GM23338 (cell line): ENCODE data around the gene SH2D3C. TPM values are rescaled to one million over a fixed set of nuclear protein-coding genes. Genes with fewer than 3 reads are reported as not detected.

ENCODE experiments used
- ATAC-seq: fragments of 200-7000 bp; cut with Tn5 transposase; 3 replicates; pipeline ENCODE4 v1.9.1; 2020
- DNase-seq: peaks from one replicate; pipeline ENCODE4 v3.0.0-alpha.2; 2015; ENCODE audit warnings: low spot score
- H2AFZ ChIP-seq: fragments of 200-600 bp; sonication (generic); 2 replicates; pipeline ENCODE4 v1.8.0; 2016; ENCODE audit warnings: antibody characterized with exemption, mild to moderate bottlenecking, moderate library complexity
- H3F3A ChIP-seq: fragments of 200-600 bp; sonication (generic); replicated peaks from 2 replicates; pipeline ENCODE4 v1.8.0; 2017; ENCODE audit warnings: antibody characterized with exemption, mixed run types, low read depth
- H3K27ac ChIP-seq: fragments of 200-600 bp; sonication (generic); 2 replicates; pipeline ENCODE4 v1.6.1; 2016; ENCODE audit warnings: low read depth
- H3K27me3 ChIP-seq: fragments of 200-600 bp; sonication (generic); 2 replicates; pipeline ENCODE4 v1.8.0; 2016; ENCODE audit warnings: mild to moderate bottlenecking, mixed run types, moderate library complexity; ENCODE audit not compliant: insufficient read depth
- H3K36me3 ChIP-seq: fragments of 200-600 bp; sonication (generic); 2 replicates; pipeline ENCODE4 v1.8.0; 2016; ENCODE audit warnings: mild to moderate bottlenecking; ENCODE audit not compliant: insufficient read depth
- H3K4me1 ChIP-seq: fragments of 200-600 bp; sonication (generic); 2 replicates; pipeline ENCODE4 v1.8.0; 2016; ENCODE audit warnings: mild to moderate bottlenecking, moderate library complexity; ENCODE audit not compliant: insufficient read depth
- H3K4me2 ChIP-seq: fragments of 200-600 bp; sonication (generic); 2 replicates; pipeline ENCODE4 v1.7.1; 2017; ENCODE audit warnings: mixed run types
- H3K4me3 ChIP-seq: fragments of 200-600 bp; sonication (generic); 2 replicates; pipeline ENCODE4 v1.6.1; 2016; ENCODE audit warnings: mixed run types
- H3K79me2 ChIP-seq: fragments of 200-600 bp; sonication (generic); replicated peaks from 2 replicates; pipeline ENCODE4 v1.8.0; 2017; ENCODE audit warnings: mild to moderate bottlenecking; ENCODE audit not compliant: insufficient read depth
- H3K9me2 ChIP-seq: fragments of 200-600 bp; sonication (generic); 2 replicates; pipeline ENCODE4 v1.8.0; 2017; ENCODE audit not compliant: insufficient read depth
- H4K20me1 ChIP-seq: fragments of 200-600 bp; sonication (generic); replicated peaks from 2 replicates; pipeline ENCODE4 v1.8.0; 2017; ENCODE audit warnings: mild to moderate bottlenecking; ENCODE audit not compliant: insufficient read depth
- H3K27ac Mint-ChIP-seq: 2 replicates; pipeline ENCODE4 v1.8.0; 2020; ENCODE audit warnings: inconsistent platforms, mild to moderate bottlenecking, moderate library complexity, mixed read lengths
- H3K27me3 Mint-ChIP-seq: 3 replicates; pipeline ENCODE4 v1.8.0; 2022; ENCODE audit warnings: low read depth, mild to moderate bottlenecking, moderate library complexity, mixed read lengths, inconsistent platforms; ENCODE audit not compliant: insufficient read depth, poor library complexity
- H3K36me3 Mint-ChIP-seq: 3 replicates; pipeline ENCODE4 v1.8.0; 2021; ENCODE audit warnings: low read depth, mild to moderate bottlenecking, inconsistent platforms, moderate library complexity, mixed read lengths
- H3K4me1 Mint-ChIP-seq: 3 replicates; pipeline ENCODE4 v1.8.0; 2020; ENCODE audit warnings: mild to moderate bottlenecking, inconsistent platforms, mixed read lengths
- H3K4me3 Mint-ChIP-seq: 3 replicates; pipeline ENCODE4 v1.8.0; 2021; ENCODE audit warnings: moderate library complexity, mild to moderate bottlenecking, inconsistent platforms, mixed read lengths
- H3K9me3 Mint-ChIP-seq: 3 replicates; pipeline ENCODE4 v1.8.0; 2020; ENCODE audit warnings: moderate library complexity, mild to moderate bottlenecking, inconsistent platforms, mixed read lengths
- EZH2phosphoT487 ChIP-seq: fragments of 200-600 bp; sonication (generic); IDR thresholded peaks from one replicate; pipeline ENCODE4 v1.8.1; 2018; ENCODE audit warnings: antibody characterized with exemption; ENCODE audit not compliant: unreplicated experiment
- STAT1 ChIP-seq: IDR thresholded peaks from one replicate; pipeline ENCODE4 v1.6.1; 2016; ENCODE audit warnings: antibody characterized with exemption; ENCODE audit not compliant: unreplicated experiment
- ZNF331 ChIP-seq: fragments of 250-450 bp; sonication (Bioruptor Pico); IDR thresholded peaks from 2 replicates; pipeline ENCODE4 v1.5.0; 2020; ENCODE audit warnings: low read depth, mild to moderate bottlenecking, moderate library complexity
- ZNF462 ChIP-seq: fragments of 250-450 bp; sonication (Bioruptor Pico); IDR thresholded peaks from 2 replicates; pipeline ENCODE4 v1.5.0; 2020; ENCODE audit warnings: mild to moderate bottlenecking, moderate library complexity
- polyA plus RNA-seq: library from polyadenylated mRNA; unstranded; fragments of >200 nt; fragmentation: Nextera tagmentation; extraction: Ambion mirVana; gene quantifications from 2 replicates; pipeline ENCODE4 v1.2.1, GENCODE V29; 2016
- total RNA-seq: library from RNA; depleted of rRNA; stranded (reverse); fragments of >200 nt; shearing (Covaris generic); gene quantifications from 2 replicates; pipeline ENCODE4 v1.2.3, GENCODE V29; 2014
- TF ChIP-seq, protein P1 (sequence below): IDR thresholded peaks from 2 replicates; pipeline ENCODE4 v1.6.1; 2016; ENCODE audit warnings: antibody characterized with exemption
- TF ChIP-seq, protein P2 (sequence below), 2 experiments: fragments of 200-600 bp in 1 of 2; sonication (generic) in 1 of 2; conservative IDR thresholded peaks; 2 replicates each; pipeline versions ENCODE4 v1.5.1 to v1.6.1; 2016 to 2017; ENCODE audit warnings: antibody characterized with exemption in 2 of 2, low read depth in 2 of 2, mild to moderate bottlenecking in 2 of 2, moderate library complexity in 1 of 2

The SH2D3C gene
- total and polyA plus RNA-seq, 2 experiments from 2014 or later: 4.2 to 4.5 TPM

GRCh38 chr9:127711831-127712274 lies 66.6 kb downstream of the SH2D3C start:
- H3K27ac ChIP-seq: no peak overlapping the region
- TF ChIP-seq ZNF462 (CRISPR knock-in tag) (no peak), EZH2phosphoT487 (no peak), STAT1 (no peak), ZNF331 (CRISPR knock-in tag) (no peak)
- TF ChIP-seq, protein P1, sequence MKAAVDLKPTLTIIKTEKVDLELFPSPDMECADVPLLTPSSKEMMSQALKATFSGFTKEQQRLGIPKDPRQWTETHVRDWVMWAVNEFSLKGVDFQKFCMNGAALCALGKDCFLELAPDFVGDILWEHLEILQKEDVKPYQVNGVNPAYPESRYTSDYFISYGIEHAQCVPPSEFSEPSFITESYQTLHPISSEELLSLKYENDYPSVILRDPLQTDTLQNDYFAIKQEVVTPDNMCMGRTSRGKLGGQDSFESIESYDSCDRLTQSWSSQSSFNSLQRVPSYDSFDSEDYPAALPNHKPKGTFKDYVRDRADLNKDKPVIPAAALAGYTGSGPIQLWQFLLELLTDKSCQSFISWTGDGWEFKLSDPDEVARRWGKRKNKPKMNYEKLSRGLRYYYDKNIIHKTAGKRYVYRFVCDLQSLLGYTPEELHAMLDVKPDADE: no peak
- TF ChIP-seq, protein P2, sequence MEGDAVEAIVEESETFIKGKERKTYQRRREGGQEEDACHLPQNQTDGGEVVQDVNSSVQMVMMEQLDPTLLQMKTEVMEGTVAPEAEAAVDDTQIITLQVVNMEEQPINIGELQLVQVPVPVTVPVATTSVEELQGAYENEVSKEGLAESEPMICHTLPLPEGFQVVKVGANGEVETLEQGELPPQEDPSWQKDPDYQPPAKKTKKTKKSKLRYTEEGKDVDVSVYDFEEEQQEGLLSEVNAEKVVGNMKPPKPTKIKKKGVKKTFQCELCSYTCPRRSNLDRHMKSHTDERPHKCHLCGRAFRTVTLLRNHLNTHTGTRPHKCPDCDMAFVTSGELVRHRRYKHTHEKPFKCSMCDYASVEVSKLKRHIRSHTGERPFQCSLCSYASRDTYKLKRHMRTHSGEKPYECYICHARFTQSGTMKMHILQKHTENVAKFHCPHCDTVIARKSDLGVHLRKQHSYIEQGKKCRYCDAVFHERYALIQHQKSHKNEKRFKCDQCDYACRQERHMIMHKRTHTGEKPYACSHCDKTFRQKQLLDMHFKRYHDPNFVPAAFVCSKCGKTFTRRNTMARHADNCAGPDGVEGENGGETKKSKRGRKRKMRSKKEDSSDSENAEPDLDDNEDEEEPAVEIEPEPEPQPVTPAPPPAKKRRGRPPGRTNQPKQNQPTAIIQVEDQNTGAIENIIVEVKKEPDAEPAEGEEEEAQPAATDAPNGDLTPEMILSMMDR (conservative IDR thresholded peaks at IDR 0.05; ENCODE audit: low read depth in 2 of 2): 0 out of 4 replicates have a peak, but pooled peaks of 1 of the 2 experiments have one; percentile 6

More at GRCh38 chr9:127711831-127712274, 66.6 kb downstream of the SH2D3C start:
- H3K27me3 Mint-ChIP-seq: peaks cover 15% of the 10 kb centered on the region
- H3K4me1 Mint-ChIP-seq: peaks cover 29% of the 10 kb centered on the region
- Histone ChIP-seq H2AFZ (no peak overlapping the region), H3K79me2 (no peaks in the 10 kb centered on the region), H3K36me3 (no peaks in the 10 kb centered on the region), H3K4me2 (peak overlapping the region; percentile 51), H3K27me3 (no peaks in the 10 kb centered on the region), H4K20me1 (no peaks in the 10 kb centered on the region), H3K9me2 (no peaks in the 10 kb centered on the region), H3F3A (0 out of 2 replicates have a peak, but pooled peaks cover 12% of the 10 kb centered on the region), H3K4me3 (no peak overlapping the region), H3K4me1 (peaks cover 10% of the 10 kb centered on the region)
- peak; percentile 31 for ATAC-seq
- peaks cover 4% of the 10 kb centered on the region; the same call in 2 of the 3 replicates for H3K9me3 Mint-ChIP-seq
- peak; percentile 68 for DNase-seq
- H3K4me3 Mint-ChIP-seq: no peak overlapping the region
- H3K27ac Mint-ChIP-seq: no peak overlapping the region
- no peaks in the 10 kb centered on the region; the same call in 2 of the 3 replicates for H3K36me3 Mint-ChIP-seq
